Measurements from ENCODE around the gene HMOX2. TPM values are rescaled to one million over a fixed set of nuclear protein-coding genes. Genes with fewer than 3 reads are reported as not detected.

Gene HMOX2
- total and polyA plus RNA-seq, 2 experiments from 2014 or later = 68.8 to 108 TPM

DNA sequence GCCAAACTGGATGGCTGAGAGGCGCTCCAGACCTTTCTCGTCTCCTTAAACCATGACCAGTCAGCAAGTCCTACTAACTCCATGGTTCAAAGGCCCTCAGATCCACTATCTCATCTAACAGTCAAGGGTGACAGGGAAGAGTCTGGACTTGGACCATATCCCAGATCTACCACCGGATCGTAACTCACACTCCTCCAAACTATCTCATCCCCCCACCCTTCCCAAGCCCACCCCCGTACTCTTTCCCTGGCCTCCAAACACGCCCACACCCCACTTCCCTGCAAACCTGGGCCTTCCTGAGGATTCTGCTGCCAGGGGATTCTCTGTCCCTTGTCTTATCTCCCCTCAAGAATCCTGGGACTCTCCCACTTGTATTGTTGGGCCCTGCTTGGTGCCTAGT, 57.3 kb downstream of the HMOX2 start:
- H3K4me3 ChIP-seq = no peak overlapping the region
- no peaks in the 10 kb centered on the region for H3K9me3 ChIP-seq (ENCODE audit: low read depth)
- H3K36me3 ChIP-seq (replicated peaks; ENCODE audit: insufficient read depth, low read depth) = no peaks in the 10 kb centered on the region
- TF ChIP-seq EZH2phosphoT487 (IDR thresholded peaks at IDR 0.05; ENCODE audit: low read depth, severe bottlenecking, unreplicated experiment) (no peak), EZH2 (IDR thresholded peaks at IDR 0.05; ENCODE audit: borderline replicate concordance) (no peak)
- TF ChIP-seq, protein P1, sequence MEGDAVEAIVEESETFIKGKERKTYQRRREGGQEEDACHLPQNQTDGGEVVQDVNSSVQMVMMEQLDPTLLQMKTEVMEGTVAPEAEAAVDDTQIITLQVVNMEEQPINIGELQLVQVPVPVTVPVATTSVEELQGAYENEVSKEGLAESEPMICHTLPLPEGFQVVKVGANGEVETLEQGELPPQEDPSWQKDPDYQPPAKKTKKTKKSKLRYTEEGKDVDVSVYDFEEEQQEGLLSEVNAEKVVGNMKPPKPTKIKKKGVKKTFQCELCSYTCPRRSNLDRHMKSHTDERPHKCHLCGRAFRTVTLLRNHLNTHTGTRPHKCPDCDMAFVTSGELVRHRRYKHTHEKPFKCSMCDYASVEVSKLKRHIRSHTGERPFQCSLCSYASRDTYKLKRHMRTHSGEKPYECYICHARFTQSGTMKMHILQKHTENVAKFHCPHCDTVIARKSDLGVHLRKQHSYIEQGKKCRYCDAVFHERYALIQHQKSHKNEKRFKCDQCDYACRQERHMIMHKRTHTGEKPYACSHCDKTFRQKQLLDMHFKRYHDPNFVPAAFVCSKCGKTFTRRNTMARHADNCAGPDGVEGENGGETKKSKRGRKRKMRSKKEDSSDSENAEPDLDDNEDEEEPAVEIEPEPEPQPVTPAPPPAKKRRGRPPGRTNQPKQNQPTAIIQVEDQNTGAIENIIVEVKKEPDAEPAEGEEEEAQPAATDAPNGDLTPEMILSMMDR (IDR thresholded peaks at IDR 0.05; ENCODE audit: poor library complexity) = no peak
- DNase-seq (ENCODE audit: low spot score) = no peak
- no peak overlapping the region for H3K27ac ChIP-seq
- no peak overlapping the region for H3K4me2 ChIP-seq
- no peaks in the 10 kb centered on the region for H3K9me2 ChIP-seq (replicated peaks; ENCODE audit: insufficient read depth)
- no peak overlapping the region for H2AFZ ChIP-seq
- H3K27me3 ChIP-seq = no peaks in the 10 kb centered on the region
- H3K79me2 ChIP-seq = peaks cover 88% of the 10 kb centered on the region
- 98% methylated on average over 6 of the region's 6 CpGs for WGBS (ENCODE audit: low lambda C conversion rate, missing lambda C conversion rate)
- H3K4me1 ChIP-seq (ENCODE audit: insufficient read depth) = peaks cover 8% of the 10 kb centered on the region
- peaks cover 24% of the 10 kb centered on the region for H4K20me1 ChIP-seq (ENCODE audit: insufficient read depth, poor library complexity, severe bottlenecking)

DNA sequence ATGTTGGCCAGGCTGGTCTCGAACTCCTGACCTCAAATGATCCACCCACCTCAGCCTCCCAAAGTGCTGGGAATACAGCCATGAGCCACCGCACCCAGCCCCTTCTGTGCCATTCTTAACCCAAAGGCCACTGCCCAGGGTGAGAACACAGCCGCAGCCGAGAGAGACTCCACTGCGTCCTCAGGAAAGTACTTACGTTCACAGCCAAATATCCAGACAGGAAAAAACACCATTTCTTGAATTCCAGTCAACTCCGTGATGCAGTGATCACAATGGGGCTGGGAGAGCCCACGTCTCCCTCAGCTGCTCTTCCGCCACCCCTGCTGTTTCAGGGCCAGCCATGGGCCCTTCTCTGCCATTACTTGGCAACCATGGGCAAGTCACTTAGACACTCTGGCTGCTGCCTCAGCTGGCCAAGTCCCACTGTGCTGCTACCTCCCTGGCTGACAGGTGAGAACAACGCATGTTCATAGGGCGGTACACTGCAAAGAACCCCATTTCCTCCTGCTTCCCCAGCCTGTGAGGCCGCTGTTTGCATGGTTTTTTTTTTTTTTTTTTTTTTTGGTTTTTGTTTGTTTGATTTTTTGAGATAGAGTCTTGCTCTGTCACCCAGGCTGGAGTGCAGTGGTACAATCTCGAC, 58.1 kb downstream of the HMOX2 start:
- DNase-seq (ENCODE audit: low spot score) = no peak
- WGBS (ENCODE audit: low lambda C conversion rate, missing lambda C conversion rate) = 93% methylated on average over 13 of the region's 13 CpGs
- Histone ChIP-seq H2AFZ (no peak overlapping the region), H3K9me3 (ENCODE audit: low read depth) (no peaks in the 10 kb centered on the region), H3K4me3 (no peak overlapping the region), H3K4me2 (no peak overlapping the region), H3K36me3 (replicated peaks; ENCODE audit: insufficient read depth, low read depth) (no peaks in the 10 kb centered on the region), H3K4me1 (ENCODE audit: insufficient read depth) (peaks cover 8% of the 10 kb centered on the region), H4K20me1 (ENCODE audit: insufficient read depth, poor library complexity, severe bottlenecking) (peaks cover 24% of the 10 kb centered on the region), H3K27ac (no peak overlapping the region), H3K9me2 (replicated peaks; ENCODE audit: insufficient read depth) (no peaks in the 10 kb centered on the region), H3K79me2 (peaks cover 81% of the 10 kb centered on the region), H3K27me3 (no peaks in the 10 kb centered on the region)
- TF ChIP-seq EZH2phosphoT487 (IDR thresholded peaks at IDR 0.05; ENCODE audit: low read depth, severe bottlenecking, unreplicated experiment) (no peak), EZH2 (IDR thresholded peaks at IDR 0.05; ENCODE audit: borderline replicate concordance) (no peak)
- TF ChIP-seq, protein P1 (IDR thresholded peaks at IDR 0.05; ENCODE audit: poor library complexity) = no peak

DNA sequence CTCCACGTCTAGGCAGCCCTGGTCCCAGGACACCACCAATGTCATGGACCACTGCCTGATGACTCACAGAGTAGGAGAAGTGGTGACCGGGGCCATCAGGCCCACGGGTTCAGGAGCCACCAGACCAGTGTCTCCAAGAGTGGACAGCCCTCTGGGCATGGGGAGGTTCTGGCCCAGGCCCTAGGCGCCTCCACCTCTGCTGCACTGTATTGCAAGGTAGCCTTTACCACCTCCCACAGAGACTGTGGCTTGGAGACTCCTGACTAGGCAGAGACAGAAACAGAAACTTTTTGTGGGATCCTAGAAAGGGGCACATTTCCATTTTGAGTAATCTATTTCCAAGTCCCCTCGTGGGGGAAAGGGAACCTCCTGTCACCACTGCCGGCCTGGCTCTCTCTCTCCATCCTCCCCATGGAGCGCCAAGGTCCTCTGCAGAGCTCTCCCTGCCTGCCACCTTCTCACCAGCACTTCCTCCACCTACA, 59.5 kb downstream of the HMOX2 start:
- Histone ChIP-seq H3K4me2 (no peak overlapping the region), H3K4me1 (ENCODE audit: insufficient read depth) (peaks cover 8% of the 10 kb centered on the region), H3K27ac (no peak overlapping the region), H3K79me2 (peaks cover 70% of the 10 kb centered on the region), H2AFZ (no peak overlapping the region), H3K9me2 (replicated peaks; ENCODE audit: insufficient read depth) (no peaks in the 10 kb centered on the region), H3K4me3 (no peak overlapping the region), H3K27me3 (no peaks in the 10 kb centered on the region), H3K9me3 (ENCODE audit: low read depth) (no peaks in the 10 kb centered on the region), H4K20me1 (ENCODE audit: insufficient read depth, poor library complexity, severe bottlenecking) (peaks cover 24% of the 10 kb centered on the region), H3K36me3 (replicated peaks; ENCODE audit: insufficient read depth, low read depth) (no peaks in the 10 kb centered on the region)
- 88% methylated on average over 7 of the region's 7 CpGs for WGBS (ENCODE audit: low lambda C conversion rate, missing lambda C conversion rate)
- no peak for TF ChIP-seq EZH2phosphoT487 (IDR thresholded peaks at IDR 0.05; ENCODE audit: low read depth, severe bottlenecking, unreplicated experiment)
- TF ChIP-seq, protein P1 (IDR thresholded peaks at IDR 0.05; ENCODE audit: poor library complexity) = no peak
- no peak for TF ChIP-seq EZH2 (IDR thresholded peaks at IDR 0.05; ENCODE audit: borderline replicate concordance)
- no peak for DNase-seq (ENCODE audit: low spot score)
